ENCODE results near the gene ATP5PO. TPM values are rescaled to one million over a fixed set of nuclear protein-coding genes. Genes with fewer than 3 reads are reported as not detected.

Gene ATP5PO
- total RNA-seq, 1 experiment from 2014 or later = 264 TPM

GRCh38 chr21:33902349-33902748, 13.3 kb downstream of the ATP5PO start (continued):
- TF ChIP-seq ZBTB43 (CRISPR knock-in tag; IDR thresholded peaks at IDR 0.05) = no peak
- TF ChIP-seq ETV6 (CRISPR knock-in tag; IDR thresholded peaks at IDR 0.05) = no peak
- no peak for TF ChIP-seq ESRRA (CRISPR knock-in tag; IDR thresholded peaks at IDR 0.05; ENCODE audit: borderline replicate concordance)

GRCh38 chr21:33901412-33902288, 14.0 kb downstream of the ATP5PO start:
- H3K27ac Mint-ChIP-seq = no peak overlapping the region; the same call in 1 of the 2 replicates
- ChIA-PET POLR2A (interaction anchor here (1.0 kb wide), 1 partner anchor 9 kb away, joined by 3 read pairs; no protein-coding TSS in a partner anchor), CTCF (interaction anchor here (0.5 to 3.8 kb wide), 22 partner anchors 8 to 565 kb away, joined by 3 to 57 read pairs (median 4); partner anchors contain the start of genes ATP5PO and DONSON)
- no peak for TF ChIP-seq ZSCAN18 (CRISPR knock-in tag; IDR thresholded peaks at IDR 0.05)
- 0 out of 2 replicates have a peak, but pooled peaks have one; percentile 48 for TF ChIP-seq FOXP1 (CRISPR knock-in tag; IDR thresholded peaks at IDR 0.05; ENCODE audit: borderline replicate concordance)
- 0 out of 2 replicates have a peak, but pooled peaks have one; percentile 35 for TF ChIP-seq NFE2L1 (CRISPR knock-in tag; IDR thresholded peaks at IDR 0.05)
- peak; percentile 69; the same call in 1 of the 2 replicates for TF ChIP-seq MAX (CRISPR knock-in tag; IDR thresholded peaks at IDR 0.05)
- TF ChIP-seq USF2 (CRISPR knock-in tag; IDR thresholded peaks at IDR 0.05) = peak; percentile 84
- TF ChIP-seq ETV6 (CRISPR knock-in tag; IDR thresholded peaks at IDR 0.05) = 0 out of 2 replicates have a peak, but pooled peaks have one; percentile 6
- TF ChIP-seq SP1 (CRISPR knock-in tag; conservative IDR thresholded peaks at IDR 0.05) = no peak
- no peak for TF ChIP-seq MYBL2 (CRISPR knock-in tag; IDR thresholded peaks at IDR 0.05)
- TF ChIP-seq ZBTB43 (CRISPR knock-in tag; IDR thresholded peaks at IDR 0.05) = no peak
- TF ChIP-seq TP53 (CRISPR knock-in tag; IDR thresholded peaks at IDR 0.05) = no peak
- TF ChIP-seq CTCF (IDR thresholded peaks at IDR 0.05) = peak; percentile 37; the same call in 1 of the 2 replicates
- peak; percentile 83 for TF ChIP-seq USF1 (CRISPR knock-in tag; IDR thresholded peaks at IDR 0.05)
- no peak for TF ChIP-seq TEAD4 (CRISPR knock-in tag; IDR thresholded peaks at IDR 0.05)
- no peak for TF ChIP-seq TEAD1 (CRISPR knock-in tag; IDR thresholded peaks at IDR 0.05)
- H3K36me3 Mint-ChIP-seq = peaks cover 33% of the 10 kb centered on the region
- no peaks in the 10 kb centered on the region for H3K4me1 Mint-ChIP-seq
- H3K9me3 Mint-ChIP-seq = no peaks in the 10 kb centered on the region
- peak; percentile 98 for ATAC-seq
- DNase-seq (ENCODE audit: low spot score) = peak; percentile 66
- no peaks in the 10 kb centered on the region for H3K27me3 Mint-ChIP-seq (ENCODE audit: low read depth)
- no peak overlapping the region for H3K4me3 Mint-ChIP-seq

Data from WTC11 (cell line).